Stimulated activated CD4-positive, alpha-beta T cell treated with anti-CD3 and anti-CD28 coated beads, Interleukin-4, amount 100 ng/mL, for 24 hours (primary cell): Measurements from ENCODE around the gene IFITM10.
A peak's percentile ranks its signal among the peaks of the same experiment; 100 is the strongest.
"Not testable (repeated sequence)": the region's sequence is repeated elsewhere in the genome, so short reads cannot be mapped to it uniquely, and the experiment has no call there.

Experiments
- DNase-seq: peaks from one replicate; pipeline ENCODE4 v3.0.0-alpha.2; 2020

Gene IFITM10

GRCh38 chr11:1777737-1778136, 27.3 kb upstream of the IFITM10 start:
- no peak for DNase-seq

GRCh38 chr11:1776944-1777715, 26.7 kb upstream of the IFITM10 start:
- no peak for DNase-seq

- DNase-seq, result no peak
Measured at GRCh38 chr11:1776331-1776851, 26.0 kb upstream of the IFITM10 start.

GRCh38 chr11:1774886-1775285, 24.5 kb upstream of the IFITM10 start:
- no peak for DNase-seq

GRCh38 chr11:1773994-1774550, 23.7 kb upstream of the IFITM10 start:
- DNase-seq, result no peak

GRCh38 chr11:1773131-1773993, 23.0 kb upstream of the IFITM10 start:
- no peak for DNase-seq

- peak; percentile 68 for DNase-seq
Measured at GRCh38 chr11:1772270-1773130, 22.1 kb upstream of the IFITM10 start.

GRCh38 chr11:1771700-1772099, 21.3 kb upstream of the IFITM10 start:
- no peak for DNase-seq

- DNase-seq, result no peak
Measured at GRCh38 chr11:1771273-1771672, 20.9 kb upstream of the IFITM10 start.

GRCh38 chr11:1770528-1770927, 20.1 kb upstream of the IFITM10 start:
- DNase-seq, result no peak

- DNase-seq, result no peak
Measured at GRCh38 chr11:1770061-1770460, 19.7 kb upstream of the IFITM10 start.

GRCh38 chr11:1769304-1769936, 19.0 kb upstream of the IFITM10 start:
- not testable (repeated sequence) for DNase-seq

- no peak for DNase-seq
Measured at GRCh38 chr11:1768141-1768469, 17.7 kb upstream of the IFITM10 start.

GRCh38 chr11:1767399-1768140, 17.2 kb upstream of the IFITM10 start:
- DNase-seq, result no peak

- no peak for DNase-seq
Measured at GRCh38 chr11:1766719-1767398, 16.5 kb upstream of the IFITM10 start.

GRCh38 chr11:1765871-1766718, 15.7 kb upstream of the IFITM10 start:
- DNase-seq, result no peak

- DNase-seq, result peak; percentile 88
Measured at GRCh38 chr11:1763796-1764661, 13.6 kb upstream of the IFITM10 start, which contains the start of gene CTSD. Gene CTSD (minus strand): TSS chr11:1763927. CDS start chr11:1763859, 68 bp downstream.

- DNase-seq, result no peak
Measured at GRCh38 chr11:1763336-1763795, 13.0 kb upstream of the IFITM10 start.
